Omental fat pad (tissue), 4 donors: ENCODE data around the gene KLK6. TPM values are rescaled to one million over a fixed set of nuclear protein-coding genes. Genes with fewer than 3 reads are reported as not detected.

Source experiments
- ATAC-seq: fragments of 150-250 bp; one replicate; pipeline ENCODE4 v1.9.1; 2016; ENCODE audit warnings: mild to moderate bottlenecking, moderate library complexity; ENCODE audit not compliant: low FRiP score
- DNase-seq: peaks from one replicate; pipeline ENCODE4 v3.0.0-alpha.2; 2019; ENCODE audit warnings: low spot score
- CTCF ChIP-seq, 3 donors: fragments of 450-650 bp; IDR thresholded peaks; one replicate each; pipeline ENCODE4 v1.5.1; 2016 to 2017; ENCODE audit warnings: antibody characterized with exemption in 3 of 3, mild to moderate bottlenecking in 3 of 3, moderate library complexity in 2 of 3
- total RNA-seq, 4 donors: library from RNA; depleted of rRNA; stranded (reverse); fragments of >200 nt; gene quantifications; one replicate each; pipeline ENCODE4 v1.1.0, GENCODE V29; 2016

Gene KLK6
- total RNA-seq, 4 donors from 2014 or later, result not detected

- no peak for TF ChIP-seq CTCF (IDR thresholded peaks at IDR 0.05)
- ATAC-seq, result peak; percentile 13
- DNase-seq, result no peak
Measured at GRCh38 chr19:50933640-50934039, 35.8 kb downstream of the KLK6 start.

GRCh38 chr19:50932690-50933083, 36.7 kb downstream of the KLK6 start:
- ATAC-seq (no peak), DNase-seq (no peak)
- TF ChIP-seq CTCF (IDR thresholded peaks at IDR 0.05), result no peak

- ATAC-seq (peak; percentile 87), DNase-seq (no peak)
- TF ChIP-seq CTCF (IDR thresholded peaks at IDR 0.05), result no peak
Measured at GRCh38 chr19:50932018-50932689, 37.2 kb downstream of the KLK6 start.

GRCh38 chr19:50931023-50931422, 38.4 kb downstream of the KLK6 start:
- ATAC-seq (no peak), DNase-seq (no peak)
- no peak for TF ChIP-seq CTCF (IDR thresholded peaks at IDR 0.05)

- ATAC-seq, result no peak
- TF ChIP-seq CTCF (IDR thresholded peaks at IDR 0.05), result no peak
- no peak for DNase-seq
Measured at GRCh38 chr19:50928831-50929230, 40.6 kb downstream of the KLK6 start.

GRCh38 chr19:50926144-50926543, 43.2 kb downstream of the KLK6 start:
- TF ChIP-seq CTCF (IDR thresholded peaks at IDR 0.05), result no peak
- ATAC-seq (no peak), DNase-seq (no peak)

- ATAC-seq (no peak), DNase-seq (no peak)
- no peak for TF ChIP-seq CTCF (IDR thresholded peaks at IDR 0.05)
Measured at GRCh38 chr19:50925734-50926133, 43.7 kb downstream of the KLK6 start.
